ENCODE results near the gene CYP51A1. TPM values are rescaled to one million over a fixed set of nuclear protein-coding genes. Genes with fewer than 3 reads are reported as not detected.

The CYP51A1 gene
- total and polyA plus RNA-seq, 2 of the 13 experiments (the other 11 are each of a cell fraction or from before 2014, with no cell fraction given) = 15.4 to 260 TPM

DNA sequence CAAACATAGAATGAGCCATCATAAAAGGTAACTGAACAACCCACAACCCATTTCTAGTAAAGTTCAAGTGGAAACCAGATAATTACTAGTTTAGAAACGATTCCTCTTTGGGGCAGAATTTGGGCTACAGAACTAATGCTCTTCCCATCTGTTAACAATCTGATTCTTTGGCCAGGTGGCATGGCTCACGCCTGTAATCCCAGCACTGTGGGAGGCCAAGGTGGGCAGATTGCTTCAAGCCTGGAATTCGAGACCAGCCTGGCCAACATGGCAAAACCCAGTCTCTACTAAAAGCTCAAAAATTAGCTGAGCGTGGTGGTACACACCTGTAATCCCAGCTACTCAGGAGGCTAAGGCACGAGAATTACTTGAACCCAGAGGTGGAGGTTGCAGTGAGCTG lies 18.5 kb downstream of the CYP51A1 start:
- Histone ChIP-seq H3K9ac (ENCODE audit: insufficient read depth, low read depth, low read length) (no peak overlapping the region), H3K27me3 (ENCODE audit: control insufficient read depth in 1 of 2, insufficient read depth in 2 of 2, low read length in 2 of 2) (no peaks in the 10 kb centered on the region), H2AFZ (ENCODE audit: low read length) (no peak overlapping the region), H3K79me2 (ENCODE audit: insufficient read depth, low read length) (peaks cover 37% of the 10 kb centered on the region), H3K9me3 (ENCODE audit: low read length) (no peaks in the 10 kb centered on the region), H3K4me1 (ENCODE audit: insufficient read depth, low read length) (peaks cover 9% of the 10 kb centered on the region; the same call in 1 of the 2 replicates), H3K27ac (ENCODE audit: extremely low read length, insufficient read depth, low read length) (no peak overlapping the region), H3K4me2 (ENCODE audit: low read depth, low read length) (no peak overlapping the region), H4K20me1 (ENCODE audit: insufficient read depth, low read length) (peaks cover 54% of the 10 kb centered on the region), H3K4me3 (replicated peaks in 1 of 3; ENCODE audit: insufficient read depth in 1 of 3, low read depth in 2 of 3, low read length in 3 of 3) (no peak overlapping the region), H3K36me3 (replicated peaks in 1 of 2; ENCODE audit: control insufficient read depth in 1 of 2, insufficient read depth in 2 of 2, low read length in 2 of 2) (peaks cover 8 to 57% of the 10 kb centered on the region in 2 experiments)
- no TSS peak for BruUV-seq (replicated peaks)
- ATAC-seq (no peak), DNase-seq (ENCODE audit: low spot score) (no peak), FAIRE-seq (no peak)
- in situ Hi-C loops (cut with HindIII; ENCODE audit: extremely low pct_ligation_motif_present, low pct_unique_long_range_greater_than_20kb) = no loop called here
- TF ChIP-seq MYNN (CRISPR knock-in tag; IDR thresholded peaks at IDR 0.05; ENCODE audit: low read depth) (no peak), ZNF891 (CRISPR knock-in tag; IDR thresholded peaks at IDR 0.05) (no peak), SMAD9 (CRISPR knock-in tag; IDR thresholded peaks at IDR 0.05) (no peak), RCOR2 (CRISPR knock-in tag; IDR thresholded peaks at IDR 0.05) (no peak), ATM (IDR thresholded peaks at IDR 0.05; ENCODE audit: borderline replicate concordance) (no peak), ZFP62 (CRISPR knock-in tag; IDR thresholded peaks at IDR 0.05) (no peak)
- TF ChIP-seq, protein P1, sequence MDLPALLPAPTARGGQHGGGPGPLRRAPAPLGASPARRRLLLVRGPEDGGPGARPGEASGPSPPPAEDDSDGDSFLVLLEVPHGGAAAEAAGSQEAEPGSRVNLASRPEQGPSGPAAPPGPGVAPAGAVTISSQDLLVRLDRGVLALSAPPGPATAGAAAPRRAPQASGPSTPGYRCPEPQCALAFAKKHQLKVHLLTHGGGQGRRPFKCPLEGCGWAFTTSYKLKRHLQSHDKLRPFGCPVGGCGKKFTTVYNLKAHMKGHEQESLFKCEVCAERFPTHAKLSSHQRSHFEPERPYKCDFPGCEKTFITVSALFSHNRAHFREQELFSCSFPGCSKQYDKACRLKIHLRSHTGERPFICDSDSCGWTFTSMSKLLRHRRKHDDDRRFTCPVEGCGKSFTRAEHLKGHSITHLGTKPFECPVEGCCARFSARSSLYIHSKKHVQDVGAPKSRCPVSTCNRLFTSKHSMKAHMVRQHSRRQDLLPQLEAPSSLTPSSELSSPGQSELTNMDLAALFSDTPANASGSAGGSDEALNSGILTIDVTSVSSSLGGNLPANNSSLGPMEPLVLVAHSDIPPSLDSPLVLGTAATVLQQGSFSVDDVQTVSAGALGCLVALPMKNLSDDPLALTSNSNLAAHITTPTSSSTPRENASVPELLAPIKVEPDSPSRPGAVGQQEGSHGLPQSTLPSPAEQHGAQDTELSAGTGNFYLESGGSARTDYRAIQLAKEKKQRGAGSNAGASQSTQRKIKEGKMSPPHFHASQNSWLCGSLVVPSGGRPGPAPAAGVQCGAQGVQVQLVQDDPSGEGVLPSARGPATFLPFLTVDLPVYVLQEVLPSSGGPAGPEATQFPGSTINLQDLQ (CRISPR knock-in tag; IDR thresholded peaks at IDR 0.05) = no peak
- TF ChIP-seq, protein P2, sequence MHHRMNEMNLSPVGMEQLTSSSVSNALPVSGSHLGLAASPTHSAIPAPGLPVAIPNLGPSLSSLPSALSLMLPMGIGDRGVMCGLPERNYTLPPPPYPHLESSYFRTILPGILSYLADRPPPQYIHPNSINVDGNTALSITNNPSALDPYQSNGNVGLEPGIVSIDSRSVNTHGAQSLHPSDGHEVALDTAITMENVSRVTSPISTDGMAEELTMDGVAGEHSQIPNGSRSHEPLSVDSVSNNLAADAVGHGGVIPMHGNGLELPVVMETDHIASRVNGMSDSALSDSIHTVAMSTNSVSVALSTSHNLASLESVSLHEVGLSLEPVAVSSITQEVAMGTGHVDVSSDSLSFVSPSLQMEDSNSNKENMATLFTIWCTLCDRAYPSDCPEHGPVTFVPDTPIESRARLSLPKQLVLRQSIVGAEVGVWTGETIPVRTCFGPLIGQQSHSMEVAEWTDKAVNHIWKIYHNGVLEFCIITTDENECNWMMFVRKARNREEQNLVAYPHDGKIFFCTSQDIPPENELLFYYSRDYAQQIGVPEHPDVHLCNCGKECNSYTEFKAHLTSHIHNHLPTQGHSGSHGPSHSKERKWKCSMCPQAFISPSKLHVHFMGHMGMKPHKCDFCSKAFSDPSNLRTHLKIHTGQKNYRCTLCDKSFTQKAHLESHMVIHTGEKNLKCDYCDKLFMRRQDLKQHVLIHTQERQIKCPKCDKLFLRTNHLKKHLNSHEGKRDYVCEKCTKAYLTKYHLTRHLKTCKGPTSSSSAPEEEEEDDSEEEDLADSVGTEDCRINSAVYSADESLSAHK (CRISPR knock-in tag; IDR thresholded peaks at IDR 0.05; ENCODE audit: borderline replicate concordance) = no peak
- WGBS (ENCODE audit: low lambda C conversion rate) = 93% methylated on average over 5 of the region's 5 CpGs
- intact Hi-C loops (cut with micrococcal nuclease; ENCODE audit: unreplicated experiment) = no loop called here
- ChIA-PET POLR2A (no interaction called here), CTCF (ENCODE audit: low intra/inter-chr PET ratio, low total read pairs) (no interaction called here)

Measured in HepG2 (cell line).